ENCODE results near the gene ARID5B. TPM values are rescaled to one million over a fixed set of nuclear protein-coding genes. Genes with fewer than 3 reads are reported as not detected.

Gene ARID5B
- total RNA-seq, 1 donor from 2014 or later, result 0.62 TPM

GRCh38 chr10:61912981-61913380, 11.5 kb downstream of the ARID5B start:
- TF ChIP-seq CTCF (IDR thresholded peaks at IDR 0.05; ENCODE audit: unreplicated experiment), result no peak
- no peaks in the 10 kb centered on the region for H3K9me3 Mint-ChIP-seq (ENCODE audit: unreplicated experiment)
- H3K27ac Mint-ChIP-seq (ENCODE audit: unreplicated experiment), result no peak overlapping the region
- DNase-seq (ENCODE audit: low spot score), result no peak
- no peaks in the 10 kb centered on the region for H3K36me3 Mint-ChIP-seq (ENCODE audit: low read depth, unreplicated experiment)
- H3K4me1 Mint-ChIP-seq (ENCODE audit: unreplicated experiment), result no peaks in the 10 kb centered on the region
- no peak overlapping the region for H3K4me3 Mint-ChIP-seq (ENCODE audit: unreplicated experiment)
- peaks cover 4% of the 10 kb centered on the region for H3K27me3 Mint-ChIP-seq (ENCODE audit: unreplicated experiment)

DNA sequence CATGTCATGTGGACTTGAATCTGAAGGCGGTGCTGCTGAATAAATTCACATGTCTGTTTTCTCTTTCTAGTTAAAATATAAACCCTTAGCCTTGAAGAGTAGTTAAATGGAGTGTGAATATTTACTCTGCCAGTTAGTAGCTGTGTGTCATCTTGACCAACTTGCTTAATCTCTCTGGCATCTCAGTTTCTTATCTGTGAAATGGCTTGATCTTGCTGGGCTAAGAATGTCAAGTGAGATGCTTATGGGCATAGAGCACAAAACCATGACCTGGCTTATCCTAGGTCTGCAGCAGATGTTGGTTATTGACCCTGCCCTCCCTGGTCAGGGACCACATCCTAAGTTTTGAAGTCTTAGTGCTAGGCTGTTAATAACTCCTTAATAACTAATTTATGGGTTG, 16.6 kb downstream of the ARID5B start:
- no peaks in the 10 kb centered on the region for H3K9me3 Mint-ChIP-seq (ENCODE audit: unreplicated experiment)
- H3K4me3 Mint-ChIP-seq (ENCODE audit: unreplicated experiment), result no peak overlapping the region
- no peak overlapping the region for H3K27ac Mint-ChIP-seq (ENCODE audit: unreplicated experiment)
- no peak for TF ChIP-seq CTCF (IDR thresholded peaks at IDR 0.05; ENCODE audit: unreplicated experiment)
- no peaks in the 10 kb centered on the region for H3K4me1 Mint-ChIP-seq (ENCODE audit: unreplicated experiment)
- H3K27me3 Mint-ChIP-seq (ENCODE audit: unreplicated experiment), result peaks cover 2% of the 10 kb centered on the region
- no peaks in the 10 kb centered on the region for H3K36me3 Mint-ChIP-seq (ENCODE audit: low read depth, unreplicated experiment)
- no peak for DNase-seq (ENCODE audit: low spot score)

- H3K9me3 Mint-ChIP-seq (ENCODE audit: unreplicated experiment), result no peaks in the 10 kb centered on the region
- H3K27ac Mint-ChIP-seq (ENCODE audit: unreplicated experiment), result no peak overlapping the region
- peaks cover 3% of the 10 kb centered on the region for H3K27me3 Mint-ChIP-seq (ENCODE audit: unreplicated experiment)
- H3K36me3 Mint-ChIP-seq (ENCODE audit: low read depth, unreplicated experiment), result no peaks in the 10 kb centered on the region
- no peak overlapping the region for H3K4me3 Mint-ChIP-seq (ENCODE audit: unreplicated experiment)
- no peak for TF ChIP-seq CTCF (IDR thresholded peaks at IDR 0.05; ENCODE audit: unreplicated experiment)
- H3K4me1 Mint-ChIP-seq (ENCODE audit: unreplicated experiment), result no peaks in the 10 kb centered on the region
- DNase-seq (ENCODE audit: low spot score), result no peak
Observed at GRCh38 chr10:61918989-61919388, 17.5 kb downstream of the ARID5B start.

DNA sequence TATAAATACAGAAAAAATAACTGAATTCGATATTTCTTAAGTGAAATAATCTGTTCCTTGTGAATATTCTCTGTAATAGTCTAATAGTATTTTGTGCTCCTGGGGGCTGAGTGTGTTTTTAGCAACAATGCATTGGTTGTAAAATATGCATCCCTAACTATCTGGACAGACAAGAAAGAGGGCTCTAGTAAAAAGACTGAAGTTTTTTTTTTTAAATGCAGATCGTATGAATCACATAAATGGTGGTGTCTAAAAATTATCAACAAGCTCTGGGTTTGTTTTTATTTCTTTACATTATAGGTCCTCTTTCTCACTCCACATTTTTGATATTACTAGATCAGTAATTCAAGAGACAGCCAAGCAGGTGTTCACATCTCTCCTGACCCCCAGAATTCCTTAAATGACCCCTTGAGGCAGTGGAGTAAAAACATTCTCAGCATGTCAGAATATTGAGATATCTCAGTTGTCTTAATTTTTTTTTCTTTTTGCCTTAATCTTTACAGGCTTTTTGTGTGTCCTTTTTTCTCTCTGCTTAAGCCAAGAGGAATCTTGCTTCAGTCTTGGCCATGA, 18.2 kb downstream of the ARID5B start:
- H3K4me3 Mint-ChIP-seq (ENCODE audit: unreplicated experiment), result no peak overlapping the region
- no peaks in the 10 kb centered on the region for H3K4me1 Mint-ChIP-seq (ENCODE audit: unreplicated experiment)
- no peak for DNase-seq (ENCODE audit: low spot score)
- H3K9me3 Mint-ChIP-seq (ENCODE audit: unreplicated experiment), result no peaks in the 10 kb centered on the region
- peaks cover 3% of the 10 kb centered on the region for H3K27me3 Mint-ChIP-seq (ENCODE audit: unreplicated experiment)
- H3K36me3 Mint-ChIP-seq (ENCODE audit: low read depth, unreplicated experiment), result no peaks in the 10 kb centered on the region
- TF ChIP-seq CTCF (IDR thresholded peaks at IDR 0.05; ENCODE audit: unreplicated experiment), result no peak
- no peak overlapping the region for H3K27ac Mint-ChIP-seq (ENCODE audit: unreplicated experiment)

- no peak for TF ChIP-seq CTCF (IDR thresholded peaks at IDR 0.05; ENCODE audit: unreplicated experiment)
- Mint-ChIP-seq H3K9me3 (ENCODE audit: unreplicated experiment) (no peaks in the 10 kb centered on the region), H3K4me3 (ENCODE audit: unreplicated experiment) (no peak overlapping the region), H3K4me1 (ENCODE audit: unreplicated experiment) (no peaks in the 10 kb centered on the region), H3K36me3 (ENCODE audit: low read depth, unreplicated experiment) (no peaks in the 10 kb centered on the region), H3K27ac (ENCODE audit: unreplicated experiment) (no peak overlapping the region), H3K27me3 (ENCODE audit: unreplicated experiment) (peaks cover 2% of the 10 kb centered on the region)
- no peak for DNase-seq (ENCODE audit: low spot score)
Observed at GRCh38 chr10:61921143-61921542, 19.6 kb downstream of the ARID5B start.

All from endothelial cell (in vitro differentiated cells).